Erythroblast (primary cell): ENCODE results near the gene PSMF1.

Experiments used
- GATA1 ChIP-seq: IDR thresholded peaks from 2 replicates; pipeline ENCODE4 v1.6.1; 2011; ENCODE audit warnings: low read depth, mild to moderate bottlenecking, control low read depth, low read length, moderate library complexity
- POLR2A ChIP-seq: IDR thresholded peaks from 2 replicates; pipeline ENCODE4 v1.6.1; 2011; ENCODE audit warnings: mild to moderate bottlenecking, low read length

GRCh38 chr20:1198751-1199150 is 80.3 kb downstream of the PSMF1 start:
- TF ChIP-seq POLR2A, result no peak
- no peak for TF ChIP-seq GATA1
